Activated gamma-delta T cell treated with Interleukin-2 at 50 U/mL for 16 hours (primary cell): ENCODE data around the gene SLC25A39.
A peak's percentile ranks its signal among the peaks of the same experiment; 100 is the strongest.
"Not testable (repeated sequence)": the region's sequence is repeated elsewhere in the genome, so short reads cannot be mapped to it uniquely, and the experiment has no call there.

ENCODE experiments used
- DNase-seq: peaks from one replicate; pipeline ENCODE4 v3.0.0-alpha.2; 2020

Gene SLC25A39

DNA sequence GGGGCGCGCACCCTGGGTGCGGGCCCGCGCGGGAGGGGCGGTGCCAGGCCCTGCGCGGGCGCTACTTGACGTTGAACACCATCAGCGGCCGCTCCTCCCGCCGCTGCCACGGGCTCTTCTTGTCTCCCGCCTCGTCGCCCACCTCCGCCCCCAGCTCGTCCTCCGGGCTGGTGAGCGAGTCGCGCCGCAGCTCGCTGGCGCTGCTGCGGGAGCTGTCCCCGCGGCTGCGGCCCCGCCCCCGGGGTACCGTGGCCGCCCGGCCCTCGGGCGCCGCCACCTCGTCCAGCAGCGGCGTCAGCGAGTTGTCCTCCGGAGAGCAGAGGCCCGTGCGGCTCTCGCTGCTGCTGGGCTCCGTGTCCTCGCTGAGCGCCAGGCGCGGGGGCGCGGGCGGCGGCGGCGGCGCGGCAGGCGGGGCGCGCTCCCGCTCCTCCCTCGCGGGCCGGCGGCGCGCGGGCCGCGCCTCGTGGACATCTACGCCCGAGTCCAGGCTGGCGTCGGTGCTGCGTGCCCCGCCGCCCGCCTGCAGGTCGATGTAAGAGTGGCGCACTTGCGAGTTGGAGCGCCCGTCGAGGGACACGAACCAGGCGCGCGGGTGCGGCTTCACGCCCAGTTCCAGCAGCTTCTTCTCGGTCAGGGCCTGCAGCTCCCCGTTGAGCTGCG, 29.2 kb upstream of the SLC25A39 start:
- no peak for DNase-seq

GRCh38 chr17:44352828-44353671, 28.4 kb upstream of the SLC25A39 start:
- no peak for DNase-seq

GRCh38 chr17:44351961-44352827, 27.6 kb upstream of the SLC25A39 start:
- no peak for DNase-seq

DNA sequence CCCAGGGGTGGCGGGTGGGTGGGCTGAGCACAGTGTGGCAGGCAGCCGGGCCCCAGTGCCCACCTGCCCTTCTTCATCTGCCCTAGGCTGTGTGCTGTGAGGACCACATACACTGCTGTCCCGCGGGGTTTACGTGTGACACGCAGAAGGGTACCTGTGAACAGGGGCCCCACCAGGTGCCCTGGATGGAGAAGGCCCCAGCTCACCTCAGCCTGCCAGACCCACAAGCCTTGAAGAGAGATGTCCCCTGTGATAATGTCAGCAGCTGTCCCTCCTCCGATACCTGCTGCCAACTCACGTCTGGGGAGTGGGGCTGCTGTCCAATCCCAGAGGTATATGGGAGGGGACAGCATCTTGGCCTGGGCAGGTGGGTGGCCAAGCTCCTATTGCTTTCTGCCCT, 26.8 kb upstream of the SLC25A39 start:
- no peak for DNase-seq

- DNase-seq, result peak; percentile 66
These were observed 26.2 kb upstream of the SLC25A39 start for GRCh38 chr17:44350733-44351226.

DNA sequence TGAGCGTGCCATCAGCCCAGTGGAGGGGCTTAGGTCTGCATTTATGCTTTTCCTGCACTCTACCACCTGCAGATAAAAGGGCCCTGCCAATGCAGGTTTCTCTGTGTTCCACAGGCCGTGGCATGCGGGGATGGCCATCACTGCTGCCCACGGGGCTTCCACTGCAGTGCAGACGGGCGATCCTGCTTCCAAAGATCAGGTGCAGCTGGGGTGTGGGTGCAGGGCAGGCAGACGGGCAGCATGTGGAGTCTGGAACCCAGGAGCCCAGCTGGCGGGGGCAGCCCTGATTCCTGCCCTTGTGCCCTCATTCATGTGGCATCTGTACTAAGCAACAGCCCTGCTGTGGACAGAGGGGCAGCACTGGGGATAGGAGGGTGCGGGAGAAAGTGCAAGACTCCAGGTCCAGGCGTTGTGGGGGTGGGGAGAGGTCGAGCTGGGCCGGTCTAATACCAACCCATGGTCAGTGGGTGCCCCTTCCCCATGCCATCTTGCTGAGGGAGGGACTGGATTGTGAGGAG, 25.0 kb upstream of the SLC25A39 start:
- DNase-seq, result no peak

GRCh38 chr17:44348988-44349364, 24.4 kb upstream of the SLC25A39 start:
- DNase-seq, result no peak

DNA sequence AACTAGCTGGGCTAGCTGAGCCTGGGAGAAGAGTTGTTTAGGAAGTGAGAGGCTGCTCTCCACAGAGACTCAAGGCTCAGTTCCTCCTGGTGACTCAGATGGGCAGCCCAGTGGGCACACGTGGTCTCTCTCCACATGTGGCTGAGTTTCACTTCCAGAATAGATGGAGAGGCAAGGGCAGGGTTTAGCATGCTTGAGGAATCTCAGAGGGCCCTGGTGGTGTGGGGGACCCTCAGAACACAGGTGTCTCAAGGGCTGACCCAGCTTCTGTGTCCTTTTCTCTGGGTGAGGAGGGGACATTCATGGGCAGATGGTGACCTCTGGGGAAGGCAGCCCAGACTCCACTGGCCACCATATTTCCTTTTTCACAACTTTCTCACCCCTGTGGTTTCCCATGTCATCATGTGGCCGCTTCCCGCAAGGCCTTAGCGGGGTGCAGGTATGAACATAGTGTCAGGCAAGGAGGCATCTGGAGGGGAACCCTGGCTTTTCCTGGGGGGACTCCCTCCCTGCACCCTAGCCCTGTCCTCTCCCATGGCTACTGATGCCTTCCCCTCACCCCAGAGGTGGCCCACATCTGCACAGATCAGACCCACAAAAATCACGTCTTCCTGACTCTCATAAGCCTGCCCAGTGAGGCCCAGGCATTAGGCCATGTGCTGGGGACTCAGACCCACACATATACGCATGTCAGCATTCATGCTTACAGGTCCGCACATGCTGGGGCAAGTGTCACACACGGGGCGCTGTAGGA, 23.8 kb upstream of the SLC25A39 start:
- DNase-seq, result no peak

DNA sequence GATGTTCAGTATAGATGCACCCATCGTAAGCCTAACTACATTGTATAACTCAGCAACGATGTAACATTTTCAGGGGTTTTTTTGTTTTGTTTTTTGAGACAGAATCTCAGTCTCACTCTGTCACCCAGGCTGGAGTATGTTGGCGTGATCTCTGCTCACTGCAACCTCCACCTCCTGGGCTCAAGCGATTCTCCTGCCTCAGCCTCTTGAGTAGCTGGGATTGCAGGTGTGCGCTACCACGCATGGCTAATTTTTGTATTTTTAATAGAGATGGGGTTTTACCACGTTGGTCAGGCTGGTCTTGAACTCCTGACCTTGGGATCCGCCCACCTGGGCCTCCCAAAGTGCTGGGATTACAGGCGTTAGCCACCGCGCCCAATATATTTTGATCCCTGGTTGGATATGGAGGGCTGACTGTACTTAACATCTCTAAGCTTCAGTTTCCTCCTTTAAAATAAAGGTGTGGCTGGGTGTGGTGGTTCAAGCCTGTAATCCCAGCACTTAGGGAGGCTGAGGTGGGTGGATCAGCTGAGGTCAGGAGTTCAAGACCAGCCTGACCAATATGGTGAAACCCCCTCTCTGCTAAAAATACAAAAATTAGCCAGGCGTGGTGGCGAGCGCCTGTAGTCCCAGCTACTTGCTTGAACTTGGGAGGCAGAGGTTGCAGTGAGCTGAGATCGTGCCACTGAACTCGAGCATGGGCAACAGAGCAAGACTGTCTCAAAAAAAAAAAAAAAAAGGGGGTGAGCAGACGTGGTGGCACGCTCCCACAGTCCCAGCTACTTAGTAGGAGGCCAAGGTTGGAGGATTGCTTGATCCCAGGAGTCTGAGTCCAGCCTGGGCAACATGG, 22.8 kb upstream of the SLC25A39 start:
- DNase-seq, result not testable (repeated sequence)

DNA sequence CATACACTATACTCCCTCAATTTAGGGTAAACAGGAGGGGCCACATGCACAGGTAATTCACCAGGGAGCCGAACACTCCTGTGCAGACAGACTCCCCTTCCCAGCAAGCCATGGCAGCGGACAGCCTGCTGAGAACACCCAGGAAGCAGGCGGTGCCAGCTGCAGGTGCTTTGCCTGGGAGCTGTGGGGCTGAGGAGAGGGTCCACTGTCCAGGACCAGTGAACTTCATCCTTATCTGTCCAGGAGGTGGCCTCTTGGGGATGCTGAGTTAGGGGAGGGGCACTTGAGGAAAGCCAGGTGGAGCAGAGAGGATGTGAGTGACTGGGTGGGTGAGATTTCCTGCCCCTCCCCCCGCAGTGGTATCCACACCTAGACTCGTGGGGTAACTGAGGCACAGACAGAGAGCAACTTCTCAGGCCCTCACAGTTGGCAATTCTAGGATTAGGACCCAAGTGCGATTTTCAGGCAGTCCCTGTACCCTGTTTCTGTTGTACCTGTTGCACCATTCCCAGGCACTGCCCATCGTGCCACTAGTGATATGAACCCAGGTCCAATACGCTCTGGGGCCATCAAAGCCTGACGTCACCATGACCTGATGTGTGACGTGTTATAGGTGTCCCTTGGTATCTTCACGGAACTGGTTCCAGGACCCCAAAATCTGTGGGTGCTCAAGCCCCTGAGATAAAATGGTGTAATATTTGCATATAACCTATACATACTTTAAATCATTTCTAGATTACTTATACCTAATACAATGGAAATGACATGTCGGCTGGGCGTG, 21.6 kb upstream of the SLC25A39 start:
- no peak for DNase-seq

DNA sequence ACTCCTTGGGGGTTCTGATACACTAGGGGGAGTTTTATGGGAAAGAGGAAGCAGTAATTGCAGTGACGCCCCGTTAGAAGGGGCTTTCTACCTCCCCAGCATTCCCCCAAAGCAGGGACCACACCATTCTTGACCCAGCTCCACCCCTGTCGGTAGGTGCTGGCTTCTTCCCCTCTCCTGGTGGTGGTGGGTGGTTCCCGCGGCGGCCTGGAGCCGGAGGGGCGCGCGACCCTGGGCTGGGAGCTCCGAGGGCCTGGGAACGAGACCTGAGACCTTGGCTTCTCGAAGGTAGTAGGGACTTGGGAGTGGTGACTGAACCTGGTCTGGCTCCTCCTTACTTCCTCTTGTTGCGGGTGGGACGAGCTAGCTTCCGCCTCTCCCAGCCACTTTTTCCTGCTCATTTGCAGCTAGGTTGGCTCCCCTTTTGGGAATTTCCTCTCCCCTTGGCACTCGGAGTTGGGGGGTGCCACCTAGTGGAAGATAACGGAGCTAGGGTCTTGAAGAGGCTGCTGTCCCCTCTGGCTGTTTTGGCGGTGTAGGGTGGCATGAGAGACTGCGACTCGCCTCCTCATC, 20.9 kb upstream of the SLC25A39 start:
- DNase-seq, result peak; percentile 47

DNA sequence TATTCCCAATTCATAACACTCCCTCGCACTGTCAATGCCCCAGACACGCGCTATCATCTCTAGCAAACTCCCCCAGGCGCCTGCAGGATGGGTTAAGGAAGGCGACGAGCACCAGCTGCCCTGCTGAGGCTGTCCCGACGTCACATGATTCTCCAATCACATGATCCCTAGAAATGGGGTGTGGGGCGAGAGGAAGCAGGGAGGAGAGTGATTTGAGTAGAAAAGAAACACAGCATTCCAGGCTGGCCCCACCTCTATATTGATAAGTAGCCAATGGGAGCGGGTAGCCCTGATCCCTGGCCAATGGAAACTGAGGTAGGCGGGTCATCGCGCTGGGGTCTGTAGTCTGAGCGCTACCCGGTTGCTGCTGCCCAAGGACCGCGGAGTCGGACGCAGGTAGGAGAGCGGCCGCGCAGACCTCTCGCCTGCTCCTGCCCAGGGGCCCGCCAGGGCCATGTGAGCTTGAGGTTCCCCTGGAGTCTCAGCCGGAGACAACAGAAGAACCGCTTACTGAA, 20.4 kb upstream of the SLC25A39 start, which contains the start of gene GRN:
TSS of gene GRN (plus strand) at position 364 of the 515 bp plus-strand sequence. CDS start 3,863 bp downstream, outside the sequence.
- peak; percentile 82 for DNase-seq

DNA sequence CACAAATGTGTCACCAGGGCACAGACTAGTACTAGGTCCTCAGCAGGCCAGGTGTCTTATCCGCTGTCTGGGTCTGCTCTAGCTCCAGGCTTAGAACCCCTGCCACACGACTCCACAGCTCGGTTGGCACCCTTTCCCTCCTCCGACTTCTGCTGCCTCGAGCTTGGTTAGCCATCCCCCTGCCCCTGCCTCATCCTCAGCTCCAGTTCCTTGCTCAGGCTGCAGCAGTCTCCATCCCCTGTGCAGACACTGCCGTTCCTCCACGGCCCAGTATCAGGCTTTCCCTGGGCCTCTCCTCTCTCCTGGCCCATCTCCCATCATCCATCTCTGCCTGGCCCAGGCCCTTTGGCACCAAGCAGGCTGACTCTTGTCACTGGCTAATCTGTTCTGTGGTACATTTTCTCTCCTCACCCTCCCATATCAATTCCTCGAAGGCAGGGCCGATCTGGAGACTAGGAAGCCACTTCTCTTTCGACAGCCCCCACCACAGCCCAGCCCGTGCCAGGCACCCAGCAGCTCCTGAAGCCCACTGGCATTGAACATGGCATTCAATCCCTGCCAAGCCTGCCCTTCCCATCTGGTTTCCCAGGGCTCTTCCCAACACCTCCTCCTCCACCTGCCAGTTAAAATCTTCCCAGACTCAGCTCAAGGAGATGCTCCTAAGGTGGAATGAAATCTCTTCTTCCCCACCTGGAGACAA, 19.0 kb upstream of the SLC25A39 start:
- DNase-seq, result no peak

DNA sequence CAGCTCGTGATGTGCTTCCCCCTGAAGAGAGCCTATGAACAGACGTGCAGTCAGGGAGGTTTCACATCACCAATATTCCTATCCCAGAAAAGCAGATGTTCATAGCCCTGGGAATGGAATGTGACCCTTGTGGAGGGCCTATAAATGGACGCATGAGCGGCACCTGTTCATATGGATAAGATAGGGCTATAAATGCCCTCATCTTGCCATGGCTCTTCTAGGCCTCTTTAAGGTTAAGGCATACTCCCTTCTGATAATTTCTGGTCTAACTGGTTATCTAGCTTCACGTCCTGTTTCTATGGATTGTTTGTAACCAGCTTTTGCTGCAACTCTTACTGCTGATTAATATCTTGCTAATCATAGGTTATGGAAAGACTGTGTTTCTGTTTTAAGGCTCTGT, 15.9 kb upstream of the SLC25A39 start:
- not testable (repeated sequence) for DNase-seq

DNA sequence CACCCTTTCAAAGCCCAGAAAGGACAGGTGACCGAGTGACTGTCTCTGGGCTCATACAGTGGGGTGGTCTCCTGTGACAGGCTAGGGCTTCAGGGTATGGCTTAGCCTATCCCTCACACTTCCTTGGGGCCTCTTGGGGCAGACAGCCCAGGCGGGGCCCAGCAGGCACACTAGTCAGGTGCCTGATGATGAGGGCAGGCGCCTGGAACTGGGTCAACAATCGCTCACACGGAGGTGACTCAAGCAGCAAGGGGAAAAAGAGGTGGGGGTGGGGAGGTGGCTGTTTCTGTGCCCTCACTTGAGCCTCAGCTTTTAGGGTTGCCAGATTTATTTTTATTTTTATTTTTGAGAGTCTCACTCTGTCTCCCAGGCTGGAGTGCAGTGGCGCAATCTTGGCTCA, 14.1 kb upstream of the SLC25A39 start:
- DNase-seq, result no peak

GRCh38 chr17:44335968-44336367, 11.3 kb upstream of the SLC25A39 start:
- no peak for DNase-seq

DNA sequence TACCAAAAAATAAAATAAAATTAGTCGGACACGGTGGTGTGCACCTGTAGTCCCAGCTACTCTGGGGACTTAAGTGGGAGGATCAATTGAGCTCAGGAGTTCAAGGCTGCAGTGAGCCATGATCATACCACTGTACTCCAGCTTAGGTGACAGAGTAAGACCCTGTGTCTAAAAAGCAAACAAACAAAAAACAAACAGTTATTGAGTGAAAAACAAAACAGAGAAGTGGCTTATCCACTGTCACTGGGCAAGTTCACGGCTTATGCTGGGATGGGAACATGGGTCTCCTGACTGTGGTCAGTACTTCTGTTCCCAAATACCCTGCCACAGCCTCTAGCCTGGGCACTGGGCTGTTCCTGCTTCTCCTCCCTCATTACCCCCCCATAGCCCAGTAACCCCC, 10.9 kb upstream of the SLC25A39 start:
- DNase-seq, result no peak

GRCh38 chr17:44334727-44335126, 10.1 kb upstream of the SLC25A39 start:
- DNase-seq, result no peak

- DNase-seq, result no peak
These were observed 9.7 kb upstream of the SLC25A39 start for GRCh38 chr17:44334315-44334714.
